Calu3 (cell line): ENCODE measurements around the gene PDC. TPM values are rescaled to one million over a fixed set of nuclear protein-coding genes. Genes with fewer than 3 reads are reported as not detected.

ENCODE experiments used
- BruUV-seq: library from RNA; stranded (reverse); fragments of 400-500 nt; replicated peaks from 2 replicates; lab custom pipeline; 2021; lab: Mats Ljungman, UMichigan
- CTCF ChIA-PET: fragments of 300-600 bp; sonication (Branson Sonifier 250); formaldehyde crosslinking; loops from one replicate; lab custom pipeline; 2022; ENCODE audit warnings: antibody characterized with exemption; lab: Charles Lee
- DNase-seq: peaks from one replicate; pipeline ENCODE4 v3.0.0; 2022
- H3K27ac Mint-ChIP-seq: one replicate; pipeline ENCODE4 v1.8.0; 2022; ENCODE audit warnings: mixed read lengths; ENCODE audit not compliant: unreplicated experiment
- H3K27me3 Mint-ChIP-seq: one replicate; pipeline ENCODE4 v1.8.0; 2022; ENCODE audit warnings: mixed read lengths; ENCODE audit not compliant: unreplicated experiment
- H3K36me3 Mint-ChIP-seq: one replicate; pipeline ENCODE4 v1.8.0; 2022; ENCODE audit warnings: mild to moderate bottlenecking, moderate library complexity, mixed read lengths; ENCODE audit not compliant: insufficient read depth, unreplicated experiment
- H3K4me1 Mint-ChIP-seq: one replicate; pipeline ENCODE4 v1.8.0; 2022; ENCODE audit warnings: mild to moderate bottlenecking, low read depth, mixed read lengths; ENCODE audit not compliant: unreplicated experiment
- H3K4me3 Mint-ChIP-seq: one replicate; pipeline ENCODE4 v1.8.0; 2022; ENCODE audit warnings: mild to moderate bottlenecking, low read depth, moderate library complexity, mixed read lengths; ENCODE audit not compliant: unreplicated experiment
- H3K9me3 Mint-ChIP-seq: one replicate; pipeline ENCODE4 v1.8.0; 2022; ENCODE audit warnings: low read depth, mixed read lengths; ENCODE audit not compliant: unreplicated experiment
- CTCF ChIP-seq: fragments of 200-600 bp; IDR thresholded peaks from one replicate; pipeline ENCODE4 v1.8.0; 2022; ENCODE audit warnings: antibody characterized with exemption; ENCODE audit not compliant: unreplicated experiment
- intact Hi-C: fragments of 100-400 bp; cut with micrococcal nuclease; formaldehyde crosslinking; loops from one replicate; pipeline ENCODE4 v1.10.0; 2022; ENCODE audit not compliant: unreplicated experiment
- total RNA-seq: library from RNA; stranded (reverse); gene quantifications from 2 replicates; pipeline ENCODE4 v1.2.3, GENCODE V29; 2022

Gene PDC
- total RNA-seq, 1 experiment from 2014 or later = not detected

GRCh38 chr1:186481303-186481888 lies 20.5 kb upstream of the PDC start:
- Mint-ChIP-seq H3K4me3 (no peak overlapping the region), H3K27me3 (no peaks in the 10 kb centered on the region), H3K27ac (no peak overlapping the region), H3K4me1 (peaks cover 19% of the 10 kb centered on the region), H3K36me3 (no peaks in the 10 kb centered on the region), H3K9me3 (no peaks in the 10 kb centered on the region)
- TF ChIP-seq CTCF = no peak
- CTCF ChIA-PET = no interaction called here
- BruUV-seq = no TSS peak
- DNase-seq = no peak
- intact Hi-C loops = loop anchor here (5.0 kb wide), 1 partner anchor 441 kb away; no protein-coding TSS in a partner anchor

- no peak for TF ChIP-seq CTCF
- H3K36me3 Mint-ChIP-seq = no peaks in the 10 kb centered on the region
- CTCF ChIA-PET = interaction anchor here (0.6 to 1.7 kb wide), 3 partner anchors 104 to 327 kb away, joined by 3 to 5 read pairs (median 3); partner anchors contain the start of genes ODR4 and TPR
- DNase-seq = no peak
- H3K9me3 Mint-ChIP-seq = no peaks in the 10 kb centered on the region
- intact Hi-C loops = no loop called here
- no peak overlapping the region for H3K27ac Mint-ChIP-seq
- no peaks in the 10 kb centered on the region for H3K27me3 Mint-ChIP-seq
- peaks cover under 1% of the 10 kb centered on the region for H3K4me1 Mint-ChIP-seq
- no TSS peak for BruUV-seq
- H3K4me3 Mint-ChIP-seq = no peak overlapping the region
Observed at GRCh38 chr1:186479162-186479561, 18.2 kb upstream of the PDC start.

- no TSS peak for BruUV-seq
- CTCF ChIA-PET = no interaction called here
- H3K27ac Mint-ChIP-seq = no peak overlapping the region
- intact Hi-C loops = no loop called here
- no peak for DNase-seq
- H3K36me3 Mint-ChIP-seq = no peaks in the 10 kb centered on the region
- H3K9me3 Mint-ChIP-seq = no peaks in the 10 kb centered on the region
- TF ChIP-seq CTCF = no peak
- H3K4me3 Mint-ChIP-seq = no peak overlapping the region
- no peaks in the 10 kb centered on the region for H3K27me3 Mint-ChIP-seq
- no peaks in the 10 kb centered on the region for H3K4me1 Mint-ChIP-seq
Observed at GRCh38 chr1:186476264-186477040, 15.5 kb upstream of the PDC start.

- H3K9me3 Mint-ChIP-seq = no peaks in the 10 kb centered on the region
- TF ChIP-seq CTCF = no peak
- no peak overlapping the region for H3K4me3 Mint-ChIP-seq
- no peaks in the 10 kb centered on the region for H3K27me3 Mint-ChIP-seq
- no peaks in the 10 kb centered on the region for H3K36me3 Mint-ChIP-seq
- H3K27ac Mint-ChIP-seq = no peak overlapping the region
- DNase-seq = no peak
- intact Hi-C loops = no loop called here
- H3K4me1 Mint-ChIP-seq = no peaks in the 10 kb centered on the region
- no TSS peak for BruUV-seq
- CTCF ChIA-PET = no interaction called here
Observed at GRCh38 chr1:186474208-186474607, 13.3 kb upstream of the PDC start.
